K562 (cell line): Measurements from ENCODE around the gene TDRD12. TPM values are rescaled to one million over a fixed set of nuclear protein-coding genes. Genes with fewer than 3 reads are reported as not detected.

ENCODE experiments used
- KLF10 ChIP-seq: fragments of 250-450 bp; sonication (Bioruptor Pico); IDR thresholded peaks from 2 replicates; pipeline ENCODE4 v1.6.1; 2021; ENCODE audit warnings: matching md5 sums
- MAFF ChIP-seq: IDR thresholded peaks from 2 replicates; pipeline ENCODE4 v1.6.1; 2012; ENCODE audit warnings: low read length, improper control_type of control experiment
- NCOA1 ChIP-seq: fragments of 450-650 bp; IDR thresholded peaks from 2 replicates; pipeline ENCODE4 v1.6.1; 2016; ENCODE audit warnings: low read depth
- POLR2AphosphoS2 ChIP-seq: IDR thresholded peaks from 2 replicates; pipeline ENCODE4 v1.6.1; 2012; ENCODE audit warnings: low read length, improper control_type of control experiment
- STAT5B ChIP-seq: fragments of 250-450 bp; sonication (Bioruptor Pico); IDR thresholded peaks from 2 replicates; pipeline ENCODE4 v1.8.0; 2021; ENCODE audit warnings: mild to moderate bottlenecking, inconsistent platforms
- TOE1 ChIP-seq, 2 experiments: fragments of 450-650 bp in 1 of 2; sonication (generic) in 1 of 2; formaldehyde crosslinking in 1 of 2; IDR thresholded peaks; 2 replicates each; pipeline versions ENCODE4 v1.7.1 to v1.8.0; 2016 to 2022; ENCODE audit warnings: borderline replicate concordance in 2 of 2, mild to moderate bottlenecking in 2 of 2, antibody characterized with exemption in 1 of 2, inconsistent platforms in 1 of 2, low read depth in 1 of 2, missing genetic modification reagents in 1 of 2, moderate library complexity in 1 of 2
- ZNF668 ChIP-seq: fragments of 250-450 bp; sonication (Bioruptor Pico); IDR thresholded peaks from 2 replicates; pipeline ENCODE4 v1.8.0; 2022; ENCODE audit warnings: mild to moderate bottlenecking, inconsistent platforms
- polyA plus RNA-seq, 8 experiments: library from polyadenylated mRNA; depleted of rRNA in 4 of 8; stranded (reverse) in 5 of 8; unstranded in 3 of 8; fragments of >200 nt; fragmentation: Nextera tagmentation in 2 of 8; fragmentation: Illumina TruSeq in 1 of 8; extraction: Ambion mirVana in 2 of 8; extraction: Trizol in 1 of 8; gene quantifications; 2 replicates each; pipeline versions ENCODE4 v1.2.1 to v1.2.3, GENCODE V29; 2011 to 2014; ENCODE audit warnings: inconsistent platforms in 1 of 8, missing spikeins in 1 of 8
- total RNA-seq, 7 experiments: library from RNA; depleted of rRNA in 6 of 7; stranded (reverse); fragments of >200 nt in 6 of 7; fragmentation: Illumina TruSeq in 2 of 7; extraction: Trizol in 2 of 7; gene quantifications; 2 replicates each; pipeline versions ENCODE4 v1.2.1 to v1.2.3, GENCODE V29; 2011 to 2021; ENCODE audit warnings: low replicate concordance in 1 of 7
- TF ChIP-seq, protein P1 (sequence below): fragments of 200-600 bp; sonication (generic); IDR thresholded peaks from one replicate; pipeline ENCODE4 v1.6.1; 2012; ENCODE audit warnings: mild to moderate bottlenecking, low read depth, low read length, inconsistent platforms

Gene TDRD12
- total and polyA plus RNA-seq, 9 of the 15 experiments (the other 6 are each of a cell fraction or from before 2014, with no cell fraction given) = 0.03 TPM; not detected in 8

- TF ChIP-seq, protein P1, sequence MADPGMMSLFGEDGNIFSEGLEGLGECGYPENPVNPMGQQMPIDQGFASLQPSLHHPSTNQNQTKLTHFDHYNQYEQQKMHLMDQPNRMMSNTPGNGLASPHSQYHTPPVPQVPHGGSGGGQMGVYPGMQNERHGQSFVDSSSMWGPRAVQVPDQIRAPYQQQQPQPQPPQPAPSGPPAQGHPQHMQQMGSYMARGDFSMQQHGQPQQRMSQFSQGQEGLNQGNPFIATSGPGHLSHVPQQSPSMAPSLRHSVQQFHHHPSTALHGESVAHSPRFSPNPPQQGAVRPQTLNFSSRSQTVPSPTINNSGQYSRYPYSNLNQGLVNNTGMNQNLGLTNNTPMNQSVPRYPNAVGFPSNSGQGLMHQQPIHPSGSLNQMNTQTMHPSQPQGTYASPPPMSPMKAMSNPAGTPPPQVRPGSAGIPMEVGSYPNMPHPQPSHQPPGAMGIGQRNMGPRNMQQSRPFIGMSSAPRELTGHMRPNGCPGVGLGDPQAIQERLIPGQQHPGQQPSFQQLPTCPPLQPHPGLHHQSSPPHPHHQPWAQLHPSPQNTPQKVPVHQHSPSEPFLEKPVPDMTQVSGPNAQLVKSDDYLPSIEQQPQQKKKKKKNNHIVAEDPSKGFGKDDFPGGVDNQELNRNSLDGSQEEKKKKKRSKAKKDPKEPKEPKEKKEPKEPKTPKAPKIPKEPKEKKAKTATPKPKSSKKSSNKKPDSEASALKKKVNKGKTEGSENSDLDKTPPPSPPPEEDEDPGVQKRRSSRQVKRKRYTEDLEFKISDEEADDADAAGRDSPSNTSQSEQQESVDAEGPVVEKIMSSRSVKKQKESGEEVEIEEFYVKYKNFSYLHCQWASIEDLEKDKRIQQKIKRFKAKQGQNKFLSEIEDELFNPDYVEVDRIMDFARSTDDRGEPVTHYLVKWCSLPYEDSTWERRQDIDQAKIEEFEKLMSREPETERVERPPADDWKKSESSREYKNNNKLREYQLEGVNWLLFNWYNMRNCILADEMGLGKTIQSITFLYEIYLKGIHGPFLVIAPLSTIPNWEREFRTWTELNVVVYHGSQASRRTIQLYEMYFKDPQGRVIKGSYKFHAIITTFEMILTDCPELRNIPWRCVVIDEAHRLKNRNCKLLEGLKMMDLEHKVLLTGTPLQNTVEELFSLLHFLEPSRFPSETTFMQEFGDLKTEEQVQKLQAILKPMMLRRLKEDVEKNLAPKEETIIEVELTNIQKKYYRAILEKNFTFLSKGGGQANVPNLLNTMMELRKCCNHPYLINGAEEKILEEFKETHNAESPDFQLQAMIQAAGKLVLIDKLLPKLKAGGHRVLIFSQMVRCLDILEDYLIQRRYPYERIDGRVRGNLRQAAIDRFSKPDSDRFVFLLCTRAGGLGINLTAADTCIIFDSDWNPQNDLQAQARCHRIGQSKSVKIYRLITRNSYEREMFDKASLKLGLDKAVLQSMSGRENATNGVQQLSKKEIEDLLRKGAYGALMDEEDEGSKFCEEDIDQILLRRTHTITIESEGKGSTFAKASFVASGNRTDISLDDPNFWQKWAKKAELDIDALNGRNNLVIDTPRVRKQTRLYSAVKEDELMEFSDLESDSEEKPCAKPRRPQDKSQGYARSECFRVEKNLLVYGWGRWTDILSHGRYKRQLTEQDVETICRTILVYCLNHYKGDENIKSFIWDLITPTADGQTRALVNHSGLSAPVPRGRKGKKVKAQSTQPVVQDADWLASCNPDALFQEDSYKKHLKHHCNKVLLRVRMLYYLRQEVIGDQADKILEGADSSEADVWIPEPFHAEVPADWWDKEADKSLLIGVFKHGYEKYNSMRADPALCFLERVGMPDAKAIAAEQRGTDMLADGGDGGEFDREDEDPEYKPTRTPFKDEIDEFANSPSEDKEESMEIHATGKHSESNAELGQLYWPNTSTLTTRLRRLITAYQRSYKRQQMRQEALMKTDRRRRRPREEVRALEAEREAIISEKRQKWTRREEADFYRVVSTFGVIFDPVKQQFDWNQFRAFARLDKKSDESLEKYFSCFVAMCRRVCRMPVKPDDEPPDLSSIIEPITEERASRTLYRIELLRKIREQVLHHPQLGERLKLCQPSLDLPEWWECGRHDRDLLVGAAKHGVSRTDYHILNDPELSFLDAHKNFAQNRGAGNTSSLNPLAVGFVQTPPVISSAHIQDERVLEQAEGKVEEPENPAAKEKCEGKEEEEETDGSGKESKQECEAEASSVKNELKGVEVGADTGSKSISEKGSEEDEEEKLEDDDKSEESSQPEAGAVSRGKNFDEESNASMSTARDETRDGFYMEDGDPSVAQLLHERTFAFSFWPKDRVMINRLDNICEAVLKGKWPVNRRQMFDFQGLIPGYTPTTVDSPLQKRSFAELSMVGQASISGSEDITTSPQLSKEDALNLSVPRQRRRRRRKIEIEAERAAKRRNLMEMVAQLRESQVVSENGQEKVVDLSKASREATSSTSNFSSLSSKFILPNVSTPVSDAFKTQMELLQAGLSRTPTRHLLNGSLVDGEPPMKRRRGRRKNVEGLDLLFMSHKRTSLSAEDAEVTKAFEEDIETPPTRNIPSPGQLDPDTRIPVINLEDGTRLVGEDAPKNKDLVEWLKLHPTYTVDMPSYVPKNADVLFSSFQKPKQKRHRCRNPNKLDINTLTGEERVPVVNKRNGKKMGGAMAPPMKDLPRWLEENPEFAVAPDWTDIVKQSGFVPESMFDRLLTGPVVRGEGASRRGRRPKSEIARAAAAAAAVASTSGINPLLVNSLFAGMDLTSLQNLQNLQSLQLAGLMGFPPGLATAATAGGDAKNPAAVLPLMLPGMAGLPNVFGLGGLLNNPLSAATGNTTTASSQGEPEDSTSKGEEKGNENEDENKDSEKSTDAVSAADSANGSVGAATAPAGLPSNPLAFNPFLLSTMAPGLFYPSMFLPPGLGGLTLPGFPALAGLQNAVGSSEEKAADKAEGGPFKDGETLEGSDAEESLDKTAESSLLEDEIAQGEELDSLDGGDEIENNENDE = no peak
- TF ChIP-seq TOE1 (IDR thresholded peaks at IDR 0.05; ENCODE audit: borderline replicate concordance) = no peak
- no peak for TF ChIP-seq TOE1 (CRISPR knock-in tag; IDR thresholded peaks at IDR 0.05; ENCODE audit: borderline replicate concordance, low read depth)
- TF ChIP-seq MAFF = no peak
- TF ChIP-seq KLF10 (CRISPR knock-in tag) = no peak
- no peak for TF ChIP-seq ZNF668 (CRISPR knock-in tag)
- no peak for TF ChIP-seq POLR2AphosphoS2
- no peak for TF ChIP-seq STAT5B (CRISPR knock-in tag)
- no peak for TF ChIP-seq NCOA1
- TF ChIP-seq, all 486 proteins: peak for 0
These were observed 140.0 kb downstream of the TDRD12 start (continued) for GRCh38 chr19:32859591-32859990.
